Osteocyte (in vitro differentiated cells): ENCODE data around the gene SLC44A4. TPM values are rescaled to one million over a fixed set of nuclear protein-coding genes. Genes with fewer than 3 reads are reported as not detected.
A peak's percentile ranks its signal among the peaks of the same experiment; 100 is the strongest.
"Not testable (repeated sequence)": the region's sequence is repeated elsewhere in the genome, so short reads cannot be mapped to it uniquely, and the experiment has no call there.

Source experiments
- DNase-seq: peaks from one replicate; pipeline ENCODE4 v3.0.0; 2021; ENCODE audit warnings: mixed read lengths; ENCODE audit not compliant: unreplicated experiment; ENCODE audit errors: extremely low spot score
- H3K27ac Mint-ChIP-seq: one replicate; pipeline ENCODE4 v1.8.0; 2021; ENCODE audit warnings: mild to moderate bottlenecking, mixed read lengths; ENCODE audit not compliant: unreplicated experiment
- H3K27me3 Mint-ChIP-seq: one replicate; pipeline ENCODE4 v1.8.0; 2021; ENCODE audit warnings: mixed read lengths; ENCODE audit not compliant: unreplicated experiment
- H3K36me3 Mint-ChIP-seq: one replicate; pipeline ENCODE4 v1.8.0; 2021; ENCODE audit warnings: mixed read lengths; ENCODE audit not compliant: unreplicated experiment
- H3K4me1 Mint-ChIP-seq: one replicate; pipeline ENCODE4 v1.8.0; 2021; ENCODE audit warnings: mixed read lengths; ENCODE audit not compliant: unreplicated experiment
- H3K4me3 Mint-ChIP-seq: one replicate; pipeline ENCODE4 v1.8.0; 2021; ENCODE audit warnings: mild to moderate bottlenecking, moderate library complexity, mixed read lengths; ENCODE audit not compliant: unreplicated experiment
- H3K9me3 Mint-ChIP-seq: one replicate; pipeline ENCODE4 v1.8.0; 2021; ENCODE audit warnings: mixed read lengths; ENCODE audit not compliant: unreplicated experiment
- CTCF ChIP-seq: fragments of 200-600 bp; sonication (generic); IDR thresholded peaks from 2 replicates; pipeline ENCODE4 v1.5.0; 2021; ENCODE audit warnings: antibody characterized with exemption, mild to moderate bottlenecking, moderate library complexity
- total RNA-seq: library from RNA; stranded (reverse); gene quantifications from 2 replicates; pipeline ENCODE4 v1.2.1, GENCODE V29; 2021

The SLC44A4 gene
- total RNA-seq, 1 donor from 2014 or later = not detected

- H3K36me3 Mint-ChIP-seq = no peaks in the 10 kb centered on the region
- H3K4me1 Mint-ChIP-seq = peaks cover 19% of the 10 kb centered on the region
- H3K27me3 Mint-ChIP-seq = no peaks in the 10 kb centered on the region
- DNase-seq = no peak
- no peak overlapping the region for H3K4me3 Mint-ChIP-seq
- TF ChIP-seq CTCF = no peak
- H3K9me3 Mint-ChIP-seq = no peaks in the 10 kb centered on the region
- H3K27ac Mint-ChIP-seq = peak overlapping the region; percentile 32
Measured at GRCh38 chr6:31911826-31912585, 33.2 kb upstream of the SLC44A4 start.

GRCh38 chr6:31909298-31909697 lies 30.5 kb upstream of the SLC44A4 start:
- not testable (repeated sequence) for H3K27me3 Mint-ChIP-seq, H3K36me3 Mint-ChIP-seq, H3K9me3 Mint-ChIP-seq, H3K4me3 Mint-ChIP-seq, DNase-seq, H3K27ac Mint-ChIP-seq
- peaks cover 19% of the 10 kb centered on the region for H3K4me1 Mint-ChIP-seq

GRCh38 chr6:31908791-31909190 lies 30.0 kb upstream of the SLC44A4 start:
- no peak overlapping the region for H3K4me3 Mint-ChIP-seq
- peaks cover 4% of the 10 kb centered on the region for H3K27me3 Mint-ChIP-seq
- no peak for TF ChIP-seq CTCF
- H3K4me1 Mint-ChIP-seq = peaks cover 19% of the 10 kb centered on the region
- H3K9me3 Mint-ChIP-seq = no peaks in the 10 kb centered on the region
- no peak overlapping the region for H3K27ac Mint-ChIP-seq
- H3K36me3 Mint-ChIP-seq = peaks cover 1% of the 10 kb centered on the region
- no peak for DNase-seq

- H3K4me3 Mint-ChIP-seq, DNase-seq, H3K9me3 Mint-ChIP-seq, H3K27ac Mint-ChIP-seq, H3K27me3 Mint-ChIP-seq, H3K36me3 Mint-ChIP-seq: not testable (repeated sequence)
- peaks cover 19% of the 10 kb centered on the region for H3K4me1 Mint-ChIP-seq
Measured at GRCh38 chr6:31908255-31908654, 29.5 kb upstream of the SLC44A4 start.

GRCh38 chr6:31907158-31907813 lies 28.5 kb upstream of the SLC44A4 start:
- no peak overlapping the region for H3K4me3 Mint-ChIP-seq
- no peaks in the 10 kb centered on the region for H3K9me3 Mint-ChIP-seq
- H3K27ac Mint-ChIP-seq = no peak overlapping the region
- peaks cover 1% of the 10 kb centered on the region for H3K36me3 Mint-ChIP-seq
- no peak for DNase-seq
- peaks cover 26% of the 10 kb centered on the region for H3K4me1 Mint-ChIP-seq
- H3K27me3 Mint-ChIP-seq = peaks cover 4% of the 10 kb centered on the region
- TF ChIP-seq CTCF = no peak

- not testable (repeated sequence) for DNase-seq, H3K27ac Mint-ChIP-seq, H3K36me3 Mint-ChIP-seq, H3K4me3 Mint-ChIP-seq, H3K9me3 Mint-ChIP-seq, H3K27me3 Mint-ChIP-seq
- H3K4me1 Mint-ChIP-seq = peaks cover 25% of the 10 kb centered on the region
Measured at GRCh38 chr6:31906727-31907126, 27.9 kb upstream of the SLC44A4 start.
